ENCODE data around the gene LCA5. TPM values are rescaled to one million over a fixed set of nuclear protein-coding genes. Genes with fewer than 3 reads are reported as not detected.

Gene LCA5
- total RNA-seq, 5 donors from 2014 or later (not counting 1 experiment from before 2014, with no cell fraction given): 0.15 to 0.54 (median 0.21) TPM

DNA sequence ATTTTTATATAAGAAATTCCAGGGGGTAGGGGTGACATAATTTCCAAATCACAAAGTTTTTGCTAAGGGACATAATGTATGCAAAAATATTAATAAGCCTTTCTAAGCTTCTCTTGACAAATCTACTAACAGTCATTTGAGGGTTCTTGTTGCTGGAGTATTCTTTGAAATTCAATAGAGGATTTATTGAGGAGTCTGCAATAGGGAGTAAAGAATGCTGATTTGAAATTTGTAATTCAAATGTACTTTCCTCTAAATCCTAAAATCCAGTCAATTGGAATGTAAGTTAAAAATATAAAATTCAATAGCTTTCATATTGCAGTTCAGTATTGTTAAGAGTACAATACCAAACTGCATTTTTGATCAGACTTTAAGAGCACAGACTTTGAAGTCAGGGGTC lies 17.1 kb upstream of the LCA5 start:
- H3K9me3 Mint-ChIP-seq: no peaks in the 10 kb centered on the region
- Histone ChIP-seq H3K9me3 (no peaks in the 10 kb centered on the region), H3K27me3 (replicated peaks in 1 of 2; ENCODE audit: control insufficient read depth in 2 of 2, extremely low read depth in 1 of 2, insufficient read depth in 2 of 2, low read length in 1 of 2) (no peaks in the 10 kb centered on the region), H3K36me3 (ENCODE audit: control insufficient read depth in 2 of 2, extremely low read depth in 1 of 2, insufficient read depth in 1 of 2, low read length in 1 of 2) (no peaks in the 10 kb centered on the region), H3K4me3 (ENCODE audit: control insufficient read depth in 1 of 2, extremely low read depth in 1 of 2, low read length in 1 of 2) (no peak overlapping the region), H3K27ac (ENCODE audit: low read length) (no peak overlapping the region), H3K4me1 (ENCODE audit: control insufficient read depth in 1 of 2, extremely low read depth in 1 of 2, insufficient read depth in 2 of 2, low read length in 2 of 2) (no peaks in the 10 kb centered on the region)
- H3K36me3 Mint-ChIP-seq: no peaks in the 10 kb centered on the region
- no peak overlapping the region for H3K27ac Mint-ChIP-seq
- no peak for DNase-seq
- no peaks in the 10 kb centered on the region for H3K4me1 Mint-ChIP-seq
- peaks cover 0 to 3% of the 10 kb centered on the region in 2 donors for H3K27me3 Mint-ChIP-seq
- CTCF ChIA-PET: interaction anchor here in 1 of 2 donors (0.9 kb wide), 1 partner anchor 57 kb away, joined by 3 read pairs; no protein-coding TSS in a partner anchor
- ATAC-seq (replicated peaks in 1 of 4): no peak
- POLR2A ChIA-PET: interaction anchor here in 1 of 2 donors (0.6 kb wide), 1 partner anchor 11 kb away, joined by 3 read pairs; no protein-coding TSS in a partner anchor
- no peak overlapping the region for H3K4me3 Mint-ChIP-seq

DNA sequence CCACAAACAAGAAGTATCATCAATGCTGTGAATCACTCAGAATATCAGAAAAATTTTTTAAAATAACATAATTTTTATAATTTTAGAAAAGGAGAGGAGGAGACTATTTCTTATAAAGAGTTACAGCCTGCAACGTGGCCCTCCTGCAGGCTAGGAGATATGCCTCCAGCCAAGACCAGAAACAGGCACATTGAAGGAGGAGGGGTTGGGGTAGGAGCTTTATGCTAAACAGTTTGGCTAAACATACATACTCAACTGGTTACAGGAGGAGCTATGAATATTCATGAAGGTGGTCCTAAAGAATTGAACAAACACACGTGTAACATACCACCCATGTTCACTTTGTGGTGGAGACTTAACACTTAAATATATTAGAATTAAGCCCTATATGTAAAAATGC lies 14.2 kb upstream of the LCA5 start:
- peaks cover 0 to 12% of the 10 kb centered on the region in 2 donors for H3K27me3 Mint-ChIP-seq
- H3K9me3 ChIP-seq: no peaks in the 10 kb centered on the region
- ATAC-seq (replicated peaks in 1 of 4) (no peak), DNase-seq (no peak)
- no peaks in the 10 kb centered on the region for H3K4me1 Mint-ChIP-seq
- no peaks in the 10 kb centered on the region for H3K27me3 ChIP-seq (replicated peaks in 1 of 2; ENCODE audit: control insufficient read depth in 2 of 2, extremely low read depth in 1 of 2, insufficient read depth in 2 of 2, low read length in 1 of 2)
- H3K36me3 Mint-ChIP-seq: no peaks in the 10 kb centered on the region
- H3K9me3 Mint-ChIP-seq: no peaks in the 10 kb centered on the region
- H3K4me3 ChIP-seq (ENCODE audit: control insufficient read depth in 1 of 2, extremely low read depth in 1 of 2, low read length in 1 of 2): no peak overlapping the region
- no peak overlapping the region for H3K27ac ChIP-seq (ENCODE audit: low read length)
- H3K4me1 ChIP-seq (ENCODE audit: control insufficient read depth in 1 of 2, extremely low read depth in 1 of 2, insufficient read depth in 2 of 2, low read length in 2 of 2): no peaks in the 10 kb centered on the region
- H3K27ac Mint-ChIP-seq: no peak overlapping the region
- no peak overlapping the region for H3K4me3 Mint-ChIP-seq
- no CpG with 5 or more reads among the region's 2 CpGs for WGBS (ENCODE audit: insufficient coverage)
- CTCF ChIA-PET: interaction anchor here in 1 of 2 donors (0.7 kb wide), 1 partner anchor 312 kb away, joined by 5 read pairs; no protein-coding TSS in a partner anchor
- H3K36me3 ChIP-seq (ENCODE audit: control insufficient read depth in 2 of 2, extremely low read depth in 1 of 2, insufficient read depth in 1 of 2, low read length in 1 of 2): no peaks in the 10 kb centered on the region
- POLR2A ChIA-PET: no interaction called here

DNA sequence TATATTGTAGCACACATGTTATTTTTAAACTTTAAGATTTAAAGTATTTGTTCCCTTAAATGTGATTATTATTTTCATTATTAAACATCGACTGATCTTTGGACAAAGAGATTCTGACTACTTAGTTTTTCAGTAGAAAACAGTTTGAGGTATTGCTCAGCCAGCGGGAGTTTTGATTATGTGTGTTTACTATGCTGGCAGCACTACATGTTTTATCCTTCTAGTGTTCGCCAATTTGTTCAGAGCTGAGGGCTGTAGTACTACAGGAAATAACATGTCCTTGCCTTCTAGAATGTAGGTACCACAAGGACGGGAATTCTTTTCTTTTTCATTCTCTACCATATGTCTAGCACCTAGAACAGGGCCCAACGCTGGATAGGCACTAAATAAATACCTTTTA lies 11.1 kb upstream of the LCA5 start:
- POLR2A ChIA-PET: no interaction called here
- H3K27ac ChIP-seq (ENCODE audit: low read length): no peak overlapping the region
- no peaks in the 10 kb centered on the region for H3K9me3 ChIP-seq
- H3K4me1 Mint-ChIP-seq: peaks cover 2 to 5% (median 3%) of the 10 kb centered on the region in 3 donors
- peaks cover 4 to 10% of the 10 kb centered on the region in 2 donors for H3K27me3 Mint-ChIP-seq
- DNase-seq: no peak
- H3K36me3 ChIP-seq (ENCODE audit: control insufficient read depth in 2 of 2, extremely low read depth in 1 of 2, insufficient read depth in 1 of 2, low read length in 1 of 2): no peaks in the 10 kb centered on the region
- WGBS (ENCODE audit: insufficient coverage): 92% methylated on average over 2 of the region's 5 CpGs
- no peaks in the 10 kb centered on the region for H3K9me3 Mint-ChIP-seq
- no peak overlapping the region for H3K4me3 ChIP-seq (ENCODE audit: control insufficient read depth in 1 of 2, extremely low read depth in 1 of 2, low read length in 1 of 2)
- H3K27ac Mint-ChIP-seq: no peak overlapping the region
- CTCF ChIA-PET: interaction anchor here in 1 of 2 donors (0.6 to 0.9 kb wide), 2 partner anchors 9 to 298 kb away, joined by 3 read pairs; no protein-coding TSS in a partner anchor
- no peaks in the 10 kb centered on the region for H3K27me3 ChIP-seq (replicated peaks in 1 of 2; ENCODE audit: control insufficient read depth in 2 of 2, extremely low read depth in 1 of 2, insufficient read depth in 2 of 2, low read length in 1 of 2)
- ATAC-seq (replicated peaks in 1 of 4): no peak
- H3K4me1 ChIP-seq (ENCODE audit: control insufficient read depth in 1 of 2, extremely low read depth in 1 of 2, insufficient read depth in 2 of 2, low read length in 2 of 2): no peaks in the 10 kb centered on the region
- no peak overlapping the region for H3K4me3 Mint-ChIP-seq
- H3K36me3 Mint-ChIP-seq: no peaks in the 10 kb centered on the region

DNA sequence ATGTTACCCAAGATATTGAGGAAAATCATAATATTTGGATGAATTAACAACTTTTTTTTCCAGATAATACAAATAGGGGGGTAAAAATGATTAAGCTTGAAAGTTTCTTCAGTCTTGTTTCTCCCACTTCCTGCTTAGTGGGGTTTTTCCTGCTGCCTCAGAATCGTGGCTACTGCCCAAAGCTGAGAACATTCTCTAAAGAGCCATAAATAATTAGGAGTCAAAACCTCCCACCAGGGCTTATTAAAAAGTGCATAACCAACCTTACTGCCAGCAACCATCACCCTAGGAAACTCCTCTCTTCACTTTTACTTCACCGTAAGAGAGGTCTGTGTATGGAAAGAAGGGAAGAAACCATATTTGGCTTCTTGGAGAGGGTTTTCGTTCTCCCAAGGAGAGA lies 9.0 kb upstream of the LCA5 start:
- Mint-ChIP-seq H3K27ac (no peak overlapping the region), H3K4me3 (no peak overlapping the region), H3K9me3 (no peaks in the 10 kb centered on the region), H3K4me1 (peaks cover 2 to 5% (median 3%) of the 10 kb centered on the region in 3 donors), H3K27me3 (peaks cover 4 to 8% of the 10 kb centered on the region in 2 donors), H3K36me3 (no peaks in the 10 kb centered on the region)
- Histone ChIP-seq H3K27me3 (replicated peaks in 1 of 2; ENCODE audit: control insufficient read depth in 2 of 2, extremely low read depth in 1 of 2, insufficient read depth in 2 of 2, low read length in 1 of 2) (no peaks in the 10 kb centered on the region), H3K27ac (ENCODE audit: low read length) (no peak overlapping the region), H3K4me3 (ENCODE audit: control insufficient read depth in 1 of 2, extremely low read depth in 1 of 2, low read length in 1 of 2) (no peak overlapping the region), H3K9me3 (no peaks in the 10 kb centered on the region), H3K36me3 (ENCODE audit: control insufficient read depth in 2 of 2, extremely low read depth in 1 of 2, insufficient read depth in 1 of 2, low read length in 1 of 2) (no peaks in the 10 kb centered on the region), H3K4me1 (ENCODE audit: control insufficient read depth in 1 of 2, extremely low read depth in 1 of 2, insufficient read depth in 2 of 2, low read length in 2 of 2) (no peaks in the 10 kb centered on the region)
- no peak for ATAC-seq (replicated peaks in 1 of 4)
- no CpG with 5 or more reads among the region's 3 CpGs for WGBS (ENCODE audit: insufficient coverage)
- ChIA-PET POLR2A (no interaction called here), CTCF (no interaction called here)
- DNase-seq: no peak

DNA sequence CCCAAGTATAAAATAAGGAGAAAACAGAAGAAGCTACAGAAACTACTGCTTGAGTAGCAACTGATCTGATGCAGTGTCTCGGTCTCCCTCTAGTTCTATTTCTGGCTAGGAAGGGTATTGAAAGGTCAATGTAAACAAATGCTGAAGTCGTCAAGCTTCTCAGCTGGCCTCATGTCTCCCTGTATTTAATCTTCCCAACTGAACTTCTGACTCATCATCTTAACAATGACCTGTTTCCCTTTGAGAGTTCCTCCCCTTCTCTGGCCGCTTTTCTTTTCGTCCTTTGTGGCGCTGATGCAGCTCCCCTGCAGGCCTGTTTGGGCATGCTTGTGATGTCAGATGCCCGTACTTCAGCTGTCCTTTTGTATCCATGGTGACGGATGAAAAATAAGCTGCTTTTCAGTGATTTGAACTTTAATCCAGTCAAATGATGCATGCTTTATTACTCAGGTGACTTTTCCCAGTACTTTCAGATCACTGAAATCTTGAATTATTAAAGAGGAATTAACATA lies 7.8 kb upstream of the LCA5 start:
- Mint-ChIP-seq H3K36me3 (no peaks in the 10 kb centered on the region), H3K4me3 (no peak overlapping the region), H3K27me3 (peaks cover 8 to 16% of the 10 kb centered on the region in 2 donors), H3K27ac (peak overlapping the region in 1 of 2 donors; percentile 7), H3K4me1 (peaks cover 2 to 5% (median 3%) of the 10 kb centered on the region in 3 donors), H3K9me3 (no peaks in the 10 kb centered on the region)
- ATAC-seq (replicated peaks in 1 of 4): no peak
- no peaks in the 10 kb centered on the region for H3K9me3 ChIP-seq
- H3K27ac ChIP-seq (ENCODE audit: low read length): no peak overlapping the region
- peak in 4 of 35 experiments; percentile 3 to 37 (median 8) for DNase-seq
- no peaks in the 10 kb centered on the region for H3K36me3 ChIP-seq (ENCODE audit: control insufficient read depth in 2 of 2, extremely low read depth in 1 of 2, insufficient read depth in 1 of 2, low read length in 1 of 2)
- H3K4me1 ChIP-seq (ENCODE audit: control insufficient read depth in 1 of 2, extremely low read depth in 1 of 2, insufficient read depth in 2 of 2, low read length in 2 of 2): no peaks in the 10 kb centered on the region
- no peak overlapping the region for H3K4me3 ChIP-seq (ENCODE audit: control insufficient read depth in 1 of 2, extremely low read depth in 1 of 2, low read length in 1 of 2)
- CTCF ChIA-PET: interaction anchor here (0.7 kb wide), 2 partner anchors 8 to 677 kb away, joined by 3 to 4 read pairs; partner anchors contain the start of gene IRAK1BP1 (in 1 of the 2)
- POLR2A ChIA-PET: no interaction called here
- WGBS (ENCODE audit: insufficient coverage): 81% methylated on average over 4 of the region's 7 CpGs
- no peaks in the 10 kb centered on the region for H3K27me3 ChIP-seq (replicated peaks in 1 of 2; ENCODE audit: control insufficient read depth in 2 of 2, extremely low read depth in 1 of 2, insufficient read depth in 2 of 2, low read length in 1 of 2)

DNA sequence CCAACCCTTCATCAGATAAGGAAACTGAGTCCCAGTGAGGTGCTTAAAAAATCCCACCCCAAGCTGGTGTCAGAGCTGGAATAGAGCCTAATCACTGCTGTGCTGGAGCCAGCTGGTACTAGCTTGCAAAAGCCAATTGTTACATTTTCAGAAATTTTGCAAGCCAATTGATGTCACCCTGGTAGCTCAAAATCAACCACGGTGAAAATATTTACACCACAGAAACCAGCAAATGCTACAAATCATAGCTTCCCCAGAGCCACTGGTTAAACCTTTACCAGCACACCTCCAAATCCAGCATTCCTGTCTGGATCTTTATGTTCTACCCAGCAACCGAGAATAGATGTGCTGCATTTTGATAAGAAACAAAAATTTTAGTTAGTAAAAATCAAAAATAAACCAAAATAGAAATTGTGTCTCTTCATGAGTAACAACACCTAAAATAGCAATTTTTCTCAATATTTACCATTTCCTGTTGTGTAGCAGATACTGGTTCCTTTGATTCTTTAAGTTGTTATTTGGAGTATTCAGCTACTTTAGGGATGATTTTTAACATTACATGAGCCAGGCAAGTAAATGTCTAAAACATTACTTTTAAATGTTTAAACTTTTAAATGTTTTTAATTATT lies 7.2 kb upstream of the LCA5 start:
- Histone ChIP-seq H3K9me3 (no peaks in the 10 kb centered on the region), H3K36me3 (ENCODE audit: control insufficient read depth in 2 of 2, extremely low read depth in 1 of 2, insufficient read depth in 1 of 2, low read length in 1 of 2) (no peaks in the 10 kb centered on the region), H3K4me1 (ENCODE audit: control insufficient read depth in 1 of 2, extremely low read depth in 1 of 2, insufficient read depth in 2 of 2, low read length in 2 of 2) (no peaks in the 10 kb centered on the region), H3K27me3 (replicated peaks in 1 of 2; ENCODE audit: control insufficient read depth in 2 of 2, extremely low read depth in 1 of 2, insufficient read depth in 2 of 2, low read length in 1 of 2) (no peaks in the 10 kb centered on the region), H3K4me3 (ENCODE audit: control insufficient read depth in 1 of 2, extremely low read depth in 1 of 2, low read length in 1 of 2) (no peak overlapping the region), H3K27ac (ENCODE audit: low read length) (no peak overlapping the region)
- H3K4me1 Mint-ChIP-seq: peaks cover 2 to 5% (median 3%) of the 10 kb centered on the region in 3 donors
- H3K27me3 Mint-ChIP-seq: peaks cover 8 to 18% of the 10 kb centered on the region in 2 donors
- DNase-seq (no peak), ATAC-seq (replicated peaks in 1 of 4) (no peak)
- H3K9me3 Mint-ChIP-seq: no peaks in the 10 kb centered on the region
- H3K4me3 Mint-ChIP-seq: no peak overlapping the region
- no peaks in the 10 kb centered on the region for H3K36me3 Mint-ChIP-seq
- CTCF ChIA-PET: no interaction called here
- POLR2A ChIA-PET: no interaction called here
- 75% methylated on average over 1 of the region's 2 CpGs for WGBS (ENCODE audit: insufficient coverage)
- H3K27ac Mint-ChIP-seq: no peak overlapping the region
